Mononuclear cell (primary cell): ENCODE results near the gene OR4D10. TPM values are rescaled to one million over a fixed set of nuclear protein-coding genes. Genes with fewer than 3 reads are reported as not detected.
"Not testable (repeated sequence)": the region's sequence is repeated elsewhere in the genome, so short reads cannot be mapped to it uniquely, and the experiment has no call there.

Source experiments
- H3K27me3 ChIP-seq: 2 replicates; pipeline ENCODE4 v1.6.0; 2011; ENCODE audit warnings: low read length, control low read depth; ENCODE audit not compliant: insufficient read depth
- H3K4me1 ChIP-seq: 2 replicates; pipeline ENCODE4 v1.5.1; 2011; ENCODE audit warnings: mild to moderate bottlenecking, low read length, control low read depth; ENCODE audit not compliant: insufficient read depth
- H3K4me3 ChIP-seq: 2 replicates; pipeline ENCODE4 v1.5.1; 2011; ENCODE audit warnings: mild to moderate bottlenecking, low read length, moderate library complexity
- H3K9me3 ChIP-seq: 2 replicates; pipeline ENCODE4 v1.5.1; 2011; ENCODE audit warnings: low read depth, mild to moderate bottlenecking, control low read depth, low read length
- total RNA-seq: library from RNA; depleted of rRNA; stranded (reverse); fragments of >200 nt; gene quantifications from one replicate; pipeline ENCODE4 v1.2.3, GENCODE V29; 2012

OR4D10 gene
- total RNA-seq, 1 donor, result not detected

GRCh38 chr11:59501931-59502330, 28.8 kb downstream of the OR4D10 start:
- Histone ChIP-seq H3K4me3 (no peak overlapping the region), H3K9me3 (no peaks in the 10 kb centered on the region), H3K4me1 (no peaks in the 10 kb centered on the region), H3K27me3 (no peaks in the 10 kb centered on the region)

GRCh38 chr11:59503276-59503675, 30.2 kb downstream of the OR4D10 start, which contains the start of gene OR4D11:
OR4D11 (plus strand) TSS chr11:59503576; CDS start chr11:59503576, 0 bp downstream.
- H3K4me1 ChIP-seq, result no peaks in the 10 kb centered on the region
- H3K27me3 ChIP-seq, result no peaks in the 10 kb centered on the region
- no peak within 1 kb of the TSS for H3K4me3 ChIP-seq
- H3K9me3 ChIP-seq, result no peaks in the 10 kb centered on the region

GRCh38 chr11:59510941-59511589, 38.0 kb downstream of the OR4D10 start, which contains the start of gene OR4D9:
OR4D9 (plus strand) TSS chr11:59511539; CDS start chr11:59514913, 3,374 bp downstream.
- Histone ChIP-seq H3K9me3 (no peaks in the 10 kb centered on the region), H3K27me3 (no peaks in the 10 kb centered on the region), H3K4me3 (no peak within 1 kb of the TSS), H3K4me1 (peaks cover 28% of the 10 kb centered on the region)

- Histone ChIP-seq H3K4me3 (no peak overlapping the region), H3K4me1 (peaks cover 28% of the 10 kb centered on the region), H3K9me3 (no peaks in the 10 kb centered on the region), H3K27me3 (no peaks in the 10 kb centered on the region)
Observed at GRCh38 chr11:59511675-59512074, 38.6 kb downstream of the OR4D10 start.

- H3K4me3 ChIP-seq, result not testable (repeated sequence)
Observed at GRCh38 chr11:59520139-59520538, 47.0 kb downstream of the OR4D10 start.

GRCh38 chr11:59520741-59521140, 47.6 kb downstream of the OR4D10 start:
- H3K4me3 ChIP-seq, result no peak overlapping the region
- H3K27me3 ChIP-seq, result no peaks in the 10 kb centered on the region
- no peaks in the 10 kb centered on the region for H3K4me1 ChIP-seq
- H3K9me3 ChIP-seq, result no peaks in the 10 kb centered on the region

More at GRCh38 chr11:59520139-59520538, 47.0 kb downstream of the OR4D10 start:
- H3K4me1 ChIP-seq, H3K9me3 ChIP-seq, H3K27me3 ChIP-seq: not testable (repeated sequence)

- Histone ChIP-seq H3K27me3 (no peaks in the 10 kb centered on the region), H3K4me3 (no peak overlapping the region), H3K9me3 (no peaks in the 10 kb centered on the region), H3K4me1 (no peaks in the 10 kb centered on the region)
Observed at GRCh38 chr11:59523541-59523940, 50.4 kb downstream of the OR4D10 start.

GRCh38 chr11:59528711-59529110, 55.6 kb downstream of the OR4D10 start:
- Histone ChIP-seq H3K27me3 (no peaks in the 10 kb centered on the region), H3K4me1 (no peaks in the 10 kb centered on the region), H3K4me3 (no peak overlapping the region), H3K9me3 (no peaks in the 10 kb centered on the region)

Other genes starting within 250 kb of the OR4D10 start
- 0.10 TPM for gene OR5AN1, start 114.4 kb upstream of the OR4D10 start, total RNA-seq
- not detected for gene OR5A2, start 46.9 kb upstream of the OR4D10 start, total RNA-seq
- gene OR5A1, start 36.8 kb upstream of the OR4D10 start, total RNA-seq, result under 0.01 TPM
- not detected for gene OR4D6, start 16.4 kb upstream of the OR4D10 start, total RNA-seq
- gene OR4D11, start 30.3 kb downstream of the OR4D10 start, total RNA-seq, result not detected
- gene OR4D9, start 38.2 kb downstream of the OR4D10 start, total RNA-seq, result under 0.01 TPM
- gene OSBP, start 142.5 kb downstream of the OR4D10 start, total RNA-seq, result 49.3 TPM
- 38.7 TPM for gene PATL1, start 195.7 kb downstream of the OR4D10 start, total RNA-seq
- not detected for gene OR10V1, start 240.5 kb downstream of the OR4D10 start, total RNA-seq